ENCODE data around the gene TSPAN9. TPM values are rescaled to one million over a fixed set of nuclear protein-coding genes. Genes with fewer than 3 reads are reported as not detected.

Gene TSPAN9
- total RNA-seq, 2 donors from 2014 or later, result 14.0 to 18.5 TPM

DNA sequence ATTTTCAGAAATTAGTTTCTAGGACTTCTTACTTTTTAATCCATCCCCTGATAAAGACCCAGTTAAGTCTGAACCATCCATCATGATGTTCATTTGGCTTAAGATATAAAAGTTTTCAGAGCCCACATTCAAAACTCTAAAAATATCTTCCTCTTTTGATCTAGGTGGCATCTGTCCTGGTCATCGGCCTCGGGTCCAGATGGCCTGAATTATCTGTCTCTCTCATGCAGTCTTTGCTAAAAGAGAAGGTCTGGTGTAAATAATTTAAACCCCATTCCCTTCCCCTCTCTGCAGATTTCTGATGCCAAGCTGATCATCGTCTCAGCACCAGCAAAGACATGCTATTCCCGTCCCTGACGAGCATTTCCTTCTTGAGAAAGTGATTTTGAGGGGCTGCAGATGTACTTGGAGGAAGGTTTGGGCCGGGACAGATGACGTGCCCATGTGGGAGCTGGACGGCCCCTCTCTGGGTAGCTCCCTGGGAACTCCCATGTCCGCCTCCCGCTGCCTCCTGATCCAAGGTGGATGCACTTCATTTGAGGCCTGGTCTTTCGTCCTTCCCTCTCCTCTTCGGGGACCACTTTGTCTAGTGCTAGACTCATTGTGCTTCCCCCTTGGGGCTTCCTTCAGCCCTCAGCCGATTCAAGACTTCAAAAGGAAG is 240.8 kb downstream of the TSPAN9 start:
- Histone ChIP-seq H3K9me3 (no peaks in the 10 kb centered on the region), H3K4me1 (peaks cover 48% of the 10 kb centered on the region), H3K4me3 (no peak overlapping the region), H3K27me3 (no peaks in the 10 kb centered on the region), H3K36me3 (replicated peaks in 1 of 2; ENCODE audit: insufficient read depth in 1 of 2, low read depth in 2 of 2) (no peaks in the 10 kb centered on the region), H3K27ac (no peak overlapping the region)
- no peak for ATAC-seq
- TF ChIP-seq, protein P1, sequence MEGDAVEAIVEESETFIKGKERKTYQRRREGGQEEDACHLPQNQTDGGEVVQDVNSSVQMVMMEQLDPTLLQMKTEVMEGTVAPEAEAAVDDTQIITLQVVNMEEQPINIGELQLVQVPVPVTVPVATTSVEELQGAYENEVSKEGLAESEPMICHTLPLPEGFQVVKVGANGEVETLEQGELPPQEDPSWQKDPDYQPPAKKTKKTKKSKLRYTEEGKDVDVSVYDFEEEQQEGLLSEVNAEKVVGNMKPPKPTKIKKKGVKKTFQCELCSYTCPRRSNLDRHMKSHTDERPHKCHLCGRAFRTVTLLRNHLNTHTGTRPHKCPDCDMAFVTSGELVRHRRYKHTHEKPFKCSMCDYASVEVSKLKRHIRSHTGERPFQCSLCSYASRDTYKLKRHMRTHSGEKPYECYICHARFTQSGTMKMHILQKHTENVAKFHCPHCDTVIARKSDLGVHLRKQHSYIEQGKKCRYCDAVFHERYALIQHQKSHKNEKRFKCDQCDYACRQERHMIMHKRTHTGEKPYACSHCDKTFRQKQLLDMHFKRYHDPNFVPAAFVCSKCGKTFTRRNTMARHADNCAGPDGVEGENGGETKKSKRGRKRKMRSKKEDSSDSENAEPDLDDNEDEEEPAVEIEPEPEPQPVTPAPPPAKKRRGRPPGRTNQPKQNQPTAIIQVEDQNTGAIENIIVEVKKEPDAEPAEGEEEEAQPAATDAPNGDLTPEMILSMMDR (IDR thresholded peaks at IDR 0.05), result no peak
- no peak for TF ChIP-seq POLR2A (IDR thresholded peaks at IDR 0.05)
- 85 to 91% methylated on average over 13 of the region's 13 CpGs for WGBS, 2 donors
- intact Hi-C loops (cut with DNase I), result no loop called here
- DNase-seq, result no peak

DNA sequence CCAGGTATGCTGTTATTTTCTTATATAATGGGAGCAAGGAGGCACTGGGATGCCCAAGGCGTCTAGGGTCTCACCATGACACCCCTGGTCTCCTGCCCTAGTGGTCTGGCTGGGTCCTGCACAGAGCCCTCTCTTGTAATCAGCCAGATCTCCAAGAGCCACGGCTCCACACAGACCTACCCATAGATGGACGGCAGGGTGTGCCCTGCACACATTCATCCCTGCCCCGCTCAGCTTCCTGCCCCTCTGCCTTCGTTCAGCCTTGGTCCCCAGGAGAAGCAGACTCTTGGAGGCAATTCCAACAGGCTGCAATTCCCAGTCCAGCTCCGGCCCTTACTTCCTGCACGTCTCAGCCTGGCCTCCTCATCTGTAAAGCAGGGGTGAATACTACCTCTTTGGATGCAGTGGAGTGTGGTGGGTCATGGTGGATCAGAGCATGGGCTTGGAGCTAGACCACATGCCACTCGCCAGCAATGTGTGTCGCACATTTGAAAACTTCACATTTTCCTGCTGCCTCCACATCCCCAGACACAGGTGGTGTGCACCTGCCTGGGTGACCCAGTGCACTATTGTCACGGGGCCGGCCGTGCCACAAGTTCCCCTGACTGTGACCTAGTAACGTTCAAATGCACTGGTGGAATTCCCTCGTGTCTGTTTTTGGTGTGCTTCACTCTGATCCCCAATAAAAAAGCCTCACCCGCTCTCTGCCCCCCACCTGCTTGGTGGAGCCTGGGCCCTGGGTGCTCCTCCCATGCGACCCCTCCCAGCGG is 242.7 kb downstream of the TSPAN9 start:
- intact Hi-C loops (cut with DNase I), result no loop called here
- Histone ChIP-seq H3K36me3 (replicated peaks in 1 of 2; ENCODE audit: insufficient read depth in 1 of 2, low read depth in 2 of 2) (no peaks in the 10 kb centered on the region), H3K9me3 (no peaks in the 10 kb centered on the region), H3K27me3 (no peaks in the 10 kb centered on the region), H3K4me3 (no peak overlapping the region), H3K4me1 (peaks cover 41% of the 10 kb centered on the region), H3K27ac (no peak overlapping the region)
- TF ChIP-seq, protein P1 (IDR thresholded peaks at IDR 0.05), result no peak
- TF ChIP-seq POLR2A (IDR thresholded peaks at IDR 0.05), result no peak
- WGBS, 2 donors, result 88 to 91% methylated on average over 12 to 17 of the region's 17 CpGs
- ATAC-seq (no peak), DNase-seq (no peak)

DNA sequence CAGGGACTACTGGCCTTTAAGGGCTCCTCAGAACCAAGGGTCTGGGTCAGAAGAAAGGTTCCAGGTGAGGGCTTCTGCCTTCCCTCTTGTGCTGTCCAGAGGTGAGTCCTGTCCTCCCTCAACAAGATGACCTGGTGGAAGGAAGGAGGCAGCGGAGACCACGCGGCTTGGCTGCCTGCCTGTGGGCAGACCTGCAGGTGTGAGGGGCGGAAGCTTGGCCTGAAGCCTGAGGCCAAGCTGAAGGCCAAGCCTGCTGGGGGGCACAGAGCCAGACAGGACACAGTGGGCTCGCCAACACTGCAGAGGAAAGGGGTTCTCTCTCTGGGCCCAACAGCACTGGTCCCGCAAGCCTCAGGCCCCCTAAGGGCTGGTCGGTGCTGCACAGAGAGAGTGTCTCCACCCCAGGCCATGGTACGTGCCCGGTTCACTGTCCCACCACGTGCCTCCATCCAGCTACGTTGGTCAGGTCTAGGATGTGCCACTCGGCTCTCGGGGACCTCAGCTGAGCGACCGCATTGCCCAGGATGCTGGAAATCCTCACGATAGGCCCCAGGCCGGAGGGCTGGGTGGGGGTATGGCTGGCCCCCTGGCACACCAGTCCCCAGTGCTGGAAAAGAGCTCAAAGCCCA is 243.8 kb downstream of the TSPAN9 start:
- peak in 3 of 4 donors; percentile 51 to 75 (median 67) for DNase-seq
- no peak for TF ChIP-seq POLR2A (IDR thresholded peaks at IDR 0.05)
- TF ChIP-seq, protein P1 (IDR thresholded peaks at IDR 0.05), result no peak
- H3K27me3 ChIP-seq, result no peaks in the 10 kb centered on the region
- no peaks in the 10 kb centered on the region for H3K36me3 ChIP-seq (replicated peaks in 1 of 2; ENCODE audit: insufficient read depth in 1 of 2, low read depth in 2 of 2)
- peak overlapping the region in 1 of 4 donors; percentile 13 for H3K27ac ChIP-seq
- peak; percentile 28 for ATAC-seq
- H3K9me3 ChIP-seq, result no peaks in the 10 kb centered on the region
- intact Hi-C loops (cut with DNase I), result no loop called here
- peaks cover 32% of the 10 kb centered on the region for H3K4me1 ChIP-seq
- no peak overlapping the region for H3K4me3 ChIP-seq
- 53 to 61% methylated on average over 6 to 15 of the region's 17 CpGs for WGBS, 2 donors

DNA sequence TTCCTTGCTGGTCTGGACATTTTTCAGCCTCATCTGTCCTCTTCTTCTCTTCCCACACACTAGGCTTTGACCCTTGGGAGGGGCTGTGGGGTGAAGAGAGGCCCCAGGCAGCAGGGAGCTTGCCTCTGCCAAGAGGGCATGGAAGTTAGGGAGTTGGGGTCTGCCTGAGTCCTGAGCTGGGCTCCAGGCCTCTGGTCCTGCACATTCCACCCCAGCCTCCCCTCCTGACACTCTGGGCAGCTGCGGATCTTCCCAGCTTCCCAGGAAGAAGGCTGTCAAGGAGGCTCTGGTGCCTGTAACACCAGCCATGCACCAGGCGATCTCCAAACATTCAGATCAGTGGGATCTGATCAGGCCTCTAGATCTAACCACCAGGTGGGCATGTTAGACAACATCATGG is 244.7 kb downstream of the TSPAN9 start:
- peak overlapping the region in 1 of 4 donors; percentile 13 for H3K27ac ChIP-seq
- intact Hi-C loops (cut with DNase I), result no loop called here
- TF ChIP-seq, protein P1 (IDR thresholded peaks at IDR 0.05), result no peak
- no peak for TF ChIP-seq POLR2A (IDR thresholded peaks at IDR 0.05)
- H3K4me3 ChIP-seq, result no peak overlapping the region
- H3K36me3 ChIP-seq (replicated peaks in 1 of 2; ENCODE audit: insufficient read depth in 1 of 2, low read depth in 2 of 2), result no peaks in the 10 kb centered on the region
- H3K4me1 ChIP-seq, result peaks cover 32% of the 10 kb centered on the region
- DNase-seq (no peak), ATAC-seq (no peak)
- WGBS, 2 donors, result 61 to 76% methylated on average over 2 of the region's 2 CpGs
- H3K9me3 ChIP-seq, result no peaks in the 10 kb centered on the region
- H3K27me3 ChIP-seq, result no peaks in the 10 kb centered on the region

All from body of pancreas (tissue), 4 donors.